Loucy (cell line): ENCODE measurements around the gene DRGX.

Experiments used
- H2AFZ ChIP-seq: fragments of 200-600 bp; sonication (generic); 2 replicates; pipeline ENCODE4 v1.6.0; 2016; ENCODE audit warnings: antibody characterized with exemption, mild to moderate bottlenecking, low read length, moderate library complexity
- H3F3A ChIP-seq: fragments of 200-600 bp; 2 replicates; pipeline ENCODE4 v1.6.0; 2016; ENCODE audit warnings: antibody characterized with exemption, low read depth, mild to moderate bottlenecking
- H3K27me3 ChIP-seq: fragments of 200-600 bp; sonication (generic); 2 replicates; pipeline ENCODE4 v1.6.1; 2014; ENCODE audit warnings: low read length, mild to moderate bottlenecking; ENCODE audit not compliant: insufficient read depth, poor library complexity, severe bottlenecking
- H3K36me3 ChIP-seq: fragments of 200-600 bp; sonication (generic); 2 replicates; pipeline ENCODE4 v1.6.1; 2016; ENCODE audit warnings: low read length; ENCODE audit not compliant: insufficient read depth
- H3K4me1 ChIP-seq: fragments of 200-600 bp; sonication (generic); 2 replicates; pipeline ENCODE4 v1.5.1; 2014; ENCODE audit warnings: low read length, mild to moderate bottlenecking; ENCODE audit not compliant: insufficient read depth, poor library complexity, severe bottlenecking
- H3K4me2 ChIP-seq: fragments of 200-600 bp; sonication (generic); 2 replicates; pipeline ENCODE4 v1.6.0; 2014; ENCODE audit warnings: antibody characterized with exemption, low read length, low read depth, mild to moderate bottlenecking; ENCODE audit not compliant: poor library complexity, severe bottlenecking
- H3K4me3 ChIP-seq: fragments of 200-600 bp; sonication (generic); 2 replicates; pipeline ENCODE4 v1.5.1; 2014; ENCODE audit warnings: low read length, mild to moderate bottlenecking, mixed read lengths; ENCODE audit not compliant: poor library complexity, severe bottlenecking
- H3K79me2 ChIP-seq: fragments of 200-600 bp; sonication (generic); 2 replicates; pipeline ENCODE4 v1.6.1; 2014; ENCODE audit warnings: low read length; ENCODE audit not compliant: insufficient read depth
- H3K9ac ChIP-seq: fragments of 200-600 bp; sonication (generic); 2 replicates; pipeline ENCODE4 v1.6.0; 2014; ENCODE audit warnings: mild to moderate bottlenecking, low read depth, low read length, moderate library complexity; ENCODE audit not compliant: poor library complexity, severe bottlenecking
- H3K9me2 ChIP-seq: fragments of 200-600 bp; sonication (generic); replicated peaks from 2 replicates; pipeline ENCODE4 v1.6.1; 2016; ENCODE audit warnings: low read depth, low read length, mixed read lengths
- H3K9me3 ChIP-seq: fragments of 200-600 bp; sonication (generic); 2 replicates; pipeline ENCODE4 v1.6.1; 2014; ENCODE audit warnings: mild to moderate bottlenecking, antibody characterized with exemption, low read length, low read depth; ENCODE audit not compliant: insufficient read depth
- H4K20me1 ChIP-seq: fragments of 200-600 bp; sonication (generic); 2 replicates; pipeline ENCODE4 v1.6.0; 2014; ENCODE audit warnings: antibody characterized with exemption, low read length, mild to moderate bottlenecking; ENCODE audit not compliant: insufficient read depth, poor library complexity, severe bottlenecking
- EZH2phosphoT487 ChIP-seq: fragments of 200-600 bp; IDR thresholded peaks from 2 replicates; pipeline ENCODE4 v1.6.1; 2018; ENCODE audit warnings: antibody characterized with exemption, mild to moderate bottlenecking, moderate library complexity, borderline replicate concordance
- TF ChIP-seq, protein P1 (sequence below): fragments of 200-600 bp; sonication (generic); conservative IDR thresholded peaks from 2 replicates; pipeline ENCODE4 v1.5.1; 2014; ENCODE audit warnings: mild to moderate bottlenecking, antibody characterized with exemption, low read length

Gene DRGX

GRCh38 chr10:49354593-49354992 is 41.3 kb downstream of the DRGX start:
- Histone ChIP-seq H4K20me1 (no peaks in the 10 kb centered on the region), H3F3A (no peaks in the 10 kb centered on the region), H3K27me3 (no peaks in the 10 kb centered on the region), H3K9ac (no peak overlapping the region), H3K4me3 (no peak overlapping the region), H3K36me3 (no peaks in the 10 kb centered on the region), H3K4me1 (no peaks in the 10 kb centered on the region), H3K9me3 (no peaks in the 10 kb centered on the region), H2AFZ (no peak overlapping the region), H3K79me2 (no peaks in the 10 kb centered on the region), H3K4me2 (no peak overlapping the region), H3K9me2 (no peaks in the 10 kb centered on the region)
- TF ChIP-seq, protein P1, sequence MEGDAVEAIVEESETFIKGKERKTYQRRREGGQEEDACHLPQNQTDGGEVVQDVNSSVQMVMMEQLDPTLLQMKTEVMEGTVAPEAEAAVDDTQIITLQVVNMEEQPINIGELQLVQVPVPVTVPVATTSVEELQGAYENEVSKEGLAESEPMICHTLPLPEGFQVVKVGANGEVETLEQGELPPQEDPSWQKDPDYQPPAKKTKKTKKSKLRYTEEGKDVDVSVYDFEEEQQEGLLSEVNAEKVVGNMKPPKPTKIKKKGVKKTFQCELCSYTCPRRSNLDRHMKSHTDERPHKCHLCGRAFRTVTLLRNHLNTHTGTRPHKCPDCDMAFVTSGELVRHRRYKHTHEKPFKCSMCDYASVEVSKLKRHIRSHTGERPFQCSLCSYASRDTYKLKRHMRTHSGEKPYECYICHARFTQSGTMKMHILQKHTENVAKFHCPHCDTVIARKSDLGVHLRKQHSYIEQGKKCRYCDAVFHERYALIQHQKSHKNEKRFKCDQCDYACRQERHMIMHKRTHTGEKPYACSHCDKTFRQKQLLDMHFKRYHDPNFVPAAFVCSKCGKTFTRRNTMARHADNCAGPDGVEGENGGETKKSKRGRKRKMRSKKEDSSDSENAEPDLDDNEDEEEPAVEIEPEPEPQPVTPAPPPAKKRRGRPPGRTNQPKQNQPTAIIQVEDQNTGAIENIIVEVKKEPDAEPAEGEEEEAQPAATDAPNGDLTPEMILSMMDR: no peak
- TF ChIP-seq EZH2phosphoT487: no peak

GRCh38 chr10:49353895-49354566 is 41.9 kb downstream of the DRGX start:
- Histone ChIP-seq H3F3A (no peaks in the 10 kb centered on the region), H3K9ac (no peak overlapping the region), H2AFZ (no peak overlapping the region), H3K9me3 (no peaks in the 10 kb centered on the region), H3K4me3 (no peak overlapping the region), H3K9me2 (no peaks in the 10 kb centered on the region), H3K79me2 (no peaks in the 10 kb centered on the region), H3K4me1 (no peaks in the 10 kb centered on the region), H3K27me3 (no peaks in the 10 kb centered on the region), H4K20me1 (no peaks in the 10 kb centered on the region), H3K4me2 (no peak overlapping the region), H3K36me3 (no peaks in the 10 kb centered on the region)
- no peak for TF ChIP-seq EZH2phosphoT487
- TF ChIP-seq, protein P1: no peak

GRCh38 chr10:49353026-49353894 is 42.6 kb downstream of the DRGX start:
- Histone ChIP-seq H3F3A (no peaks in the 10 kb centered on the region), H3K4me2 (no peak overlapping the region), H2AFZ (no peak overlapping the region), H3K79me2 (no peaks in the 10 kb centered on the region), H4K20me1 (no peaks in the 10 kb centered on the region), H3K36me3 (no peaks in the 10 kb centered on the region), H3K9me3 (no peaks in the 10 kb centered on the region), H3K9me2 (no peaks in the 10 kb centered on the region), H3K27me3 (no peaks in the 10 kb centered on the region), H3K4me1 (no peaks in the 10 kb centered on the region), H3K9ac (no peak overlapping the region), H3K4me3 (no peak overlapping the region)
- no peak for TF ChIP-seq EZH2phosphoT487
- TF ChIP-seq, protein P1: no peak
